HG03432 (cell line): ENCODE results near the gene TBX18.

Experiments used
- ATAC-seq: cut with Tn5 transposase; IDR thresholded peaks from one replicate; pipeline ENCODE4 v1.9.1; 2021; ENCODE audit warnings: mild to moderate bottlenecking, moderate library complexity; ENCODE audit not compliant: unreplicated experiment

The TBX18 gene

DNA sequence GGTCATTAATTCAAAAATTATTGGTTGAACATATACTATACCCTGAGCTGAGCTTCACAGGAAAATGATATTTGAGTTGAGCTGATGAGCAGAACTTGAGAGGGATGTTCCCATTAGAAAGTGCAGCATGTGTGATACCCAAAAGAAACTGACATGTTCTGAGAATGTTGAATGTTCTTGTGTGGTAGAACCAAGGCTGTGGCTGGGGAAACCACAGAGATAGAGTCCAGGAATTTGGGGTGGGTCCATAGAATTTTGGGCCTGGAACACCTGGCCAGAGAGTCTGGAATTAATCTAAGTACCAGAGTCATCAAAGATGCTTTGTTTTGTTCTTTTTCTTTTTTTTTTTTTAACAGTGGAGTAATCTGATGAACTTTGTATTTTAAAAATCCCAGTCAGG, 88.7 kb downstream of the TBX18 start:
- ATAC-seq: no peak

GRCh38 chr6:84674395-84674794, 90.0 kb downstream of the TBX18 start:
- no peak for ATAC-seq

DNA sequence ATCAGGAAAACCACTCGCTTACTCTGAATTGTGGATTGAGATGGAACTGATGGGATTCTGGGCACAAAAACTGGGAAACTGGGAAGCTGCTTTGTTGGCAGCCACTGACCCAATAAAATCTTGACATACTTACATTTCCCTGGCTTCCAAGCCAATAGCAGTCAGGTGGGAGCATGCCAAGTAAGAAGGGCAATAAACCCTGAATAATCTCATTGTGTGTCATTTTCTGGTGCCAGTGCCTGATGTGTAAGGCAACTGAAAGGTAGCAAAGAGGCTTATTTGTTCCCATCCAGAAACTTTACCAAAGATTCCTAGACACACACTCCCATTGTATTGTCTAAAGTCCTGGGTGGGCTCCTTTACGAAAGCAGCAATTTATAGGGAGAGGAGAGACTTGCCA, 93.2 kb downstream of the TBX18 start:
- ATAC-seq: no peak

DNA sequence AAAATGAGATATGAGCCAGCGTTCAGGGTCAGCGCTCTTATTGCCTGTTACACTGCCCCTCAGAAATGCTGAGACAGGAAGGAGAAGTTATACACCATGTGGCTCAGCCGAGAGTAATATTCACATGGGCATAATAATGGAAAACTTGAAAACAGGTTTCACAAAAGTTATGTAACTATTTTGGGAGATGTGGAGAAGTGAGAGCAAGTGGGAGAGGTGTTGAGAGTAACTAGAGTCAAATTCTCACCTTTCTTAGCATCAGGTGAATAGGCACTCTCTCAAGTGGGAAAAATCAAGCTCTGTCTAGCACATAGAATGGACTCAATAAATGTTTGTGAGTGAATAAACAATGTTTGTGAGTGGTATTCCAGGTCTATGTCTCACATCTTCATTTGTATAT, 94.5 kb downstream of the TBX18 start:
- ATAC-seq: no peak

DNA sequence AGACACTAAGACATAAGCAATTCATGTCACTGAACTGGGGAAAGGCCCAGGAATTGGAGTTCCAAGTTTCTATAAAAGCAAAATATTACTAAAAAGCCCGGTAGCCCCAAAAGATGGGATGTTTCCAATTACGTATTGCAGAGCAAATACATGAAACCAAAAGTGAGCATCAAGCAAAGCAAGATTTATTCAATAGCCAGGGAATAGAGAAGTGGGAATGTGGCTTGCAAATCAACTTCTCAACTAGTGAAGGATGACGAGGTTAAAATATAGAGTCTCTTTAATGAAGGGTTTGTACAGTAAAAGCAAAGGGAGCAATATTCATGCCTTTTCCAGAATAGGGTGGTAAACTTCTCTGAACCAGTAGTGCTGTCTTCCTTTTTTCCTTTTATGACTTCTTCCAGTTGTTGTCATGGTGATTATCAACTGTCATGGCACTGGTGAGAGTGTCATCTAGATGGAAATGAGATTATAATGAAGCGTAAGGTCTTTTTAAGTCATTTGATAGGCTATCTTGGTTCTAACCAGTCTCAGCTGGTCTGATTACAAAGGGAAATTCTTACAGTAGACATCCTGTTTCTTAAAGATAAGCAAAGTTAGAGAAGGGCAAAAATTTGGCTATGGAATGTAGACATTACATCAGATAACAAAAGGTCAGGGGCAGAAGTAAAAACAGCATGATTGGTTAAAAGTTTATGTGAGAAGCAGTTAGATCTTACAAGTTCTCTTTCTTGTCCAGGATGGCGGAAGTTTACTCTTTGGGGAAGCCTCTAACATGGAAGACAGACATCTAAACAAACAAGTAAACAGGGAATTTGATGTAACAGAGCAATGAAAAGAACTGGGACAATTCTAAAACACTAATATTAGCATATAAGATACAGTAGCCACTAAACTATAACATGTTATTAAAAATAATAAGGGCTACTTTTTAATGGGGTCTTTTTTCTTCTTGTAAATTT, 96.9 kb downstream of the TBX18 start:
- no peak for ATAC-seq

DNA sequence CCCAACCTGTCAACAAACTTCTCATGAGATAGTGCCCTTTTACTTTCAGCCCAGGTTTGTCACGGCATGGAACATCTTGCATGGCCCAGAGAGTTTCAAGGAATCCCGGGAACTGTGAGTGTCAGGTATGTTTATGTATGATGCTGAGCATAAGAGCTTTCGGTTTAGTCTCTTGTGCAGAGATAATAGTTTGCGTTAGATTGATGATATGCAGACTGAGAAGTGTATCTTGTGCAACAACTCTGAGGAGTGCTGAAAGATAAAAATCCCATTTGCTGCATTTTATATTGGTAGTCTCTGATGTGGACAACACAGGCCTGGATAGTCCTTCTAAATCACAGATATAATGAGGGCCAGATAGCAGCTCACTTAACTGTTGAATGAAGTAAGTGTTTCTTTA, 99.0 kb downstream of the TBX18 start:
- ATAC-seq: no peak

- ATAC-seq: no peak
Observed at GRCh38 chr6:84663866-84664265, 100.5 kb downstream of the TBX18 start.

- ATAC-seq: no peak
Observed at GRCh38 chr6:84657486-84657885, 106.9 kb downstream of the TBX18 start.

DNA sequence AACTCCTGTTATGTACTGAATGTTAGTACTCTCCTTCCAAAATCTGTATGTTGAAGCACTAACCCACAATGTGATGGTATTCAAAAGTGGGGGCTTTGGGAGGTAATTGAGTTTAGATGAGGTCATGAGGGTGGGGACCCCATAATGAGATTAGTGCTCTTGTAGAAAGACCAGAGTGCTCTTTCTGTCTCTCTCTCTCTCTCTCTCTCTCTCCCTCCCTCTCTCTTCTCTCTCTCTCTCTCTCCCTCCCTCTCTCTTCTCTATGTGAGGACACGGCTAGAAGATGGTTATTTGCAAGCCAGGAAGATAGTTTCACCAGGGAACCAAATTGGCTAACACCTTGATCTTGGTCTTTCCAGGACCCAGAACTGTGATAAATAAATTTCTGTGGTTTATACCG, 107.4 kb downstream of the TBX18 start:
- ATAC-seq: no peak

DNA sequence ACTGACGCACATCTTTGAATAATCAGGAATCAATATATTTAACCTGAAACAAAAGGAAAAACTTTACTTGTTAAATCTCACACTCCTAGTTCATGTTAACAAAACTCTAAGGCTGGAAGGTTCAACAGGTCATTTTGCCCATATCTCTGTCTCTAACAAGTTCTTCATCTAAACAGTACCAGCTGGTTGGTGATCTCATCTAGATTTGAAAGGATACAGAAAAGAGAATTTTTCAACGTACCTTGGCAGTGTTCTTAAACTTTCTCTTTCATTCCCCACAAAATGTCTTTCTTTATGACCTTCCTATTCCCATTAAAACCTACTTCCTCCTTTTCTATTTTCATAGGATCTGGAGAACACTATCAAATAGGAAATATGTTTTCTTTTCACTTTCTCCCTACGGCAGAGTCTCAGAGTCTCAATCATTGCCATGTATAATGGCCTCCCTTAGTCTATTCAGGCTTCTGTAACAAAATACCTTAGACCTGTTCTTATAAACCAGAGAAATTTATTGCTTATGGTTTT, 111.3 kb downstream of the TBX18 start:
- no peak for ATAC-seq

DNA sequence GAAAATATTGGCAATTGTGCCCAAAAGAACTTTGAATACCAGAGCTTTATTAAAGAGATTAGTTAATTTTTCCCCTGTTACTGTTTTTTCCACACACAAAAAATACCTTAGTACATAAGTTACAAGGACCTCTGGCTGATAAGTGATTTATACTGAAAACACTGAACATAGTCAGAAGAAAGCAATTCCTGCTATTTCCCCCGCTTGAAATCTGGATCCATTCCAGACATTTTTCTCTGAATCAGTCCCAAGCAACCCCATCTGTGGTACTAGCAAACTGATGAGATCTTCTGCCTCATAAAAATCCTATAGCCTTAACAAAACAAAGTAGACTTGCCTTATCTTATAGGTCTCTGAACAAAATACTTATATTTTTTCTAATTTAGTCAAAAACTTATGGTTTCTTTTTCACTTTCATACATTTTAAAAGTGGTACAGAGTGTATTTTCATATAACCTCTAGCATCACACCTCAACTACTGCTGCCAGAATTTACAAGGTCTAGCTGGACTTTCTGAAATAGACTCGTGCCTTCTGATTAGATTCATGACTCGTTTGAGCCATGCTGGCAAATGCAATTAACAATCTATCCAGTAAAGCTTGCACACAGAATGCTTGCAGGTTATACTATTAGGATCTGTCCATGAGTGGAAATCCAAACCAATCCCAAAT, 111.9 kb downstream of the TBX18 start:
- no peak for ATAC-seq

- no peak for ATAC-seq
Observed at GRCh38 chr6:84651583-84651982, 112.8 kb downstream of the TBX18 start.

DNA sequence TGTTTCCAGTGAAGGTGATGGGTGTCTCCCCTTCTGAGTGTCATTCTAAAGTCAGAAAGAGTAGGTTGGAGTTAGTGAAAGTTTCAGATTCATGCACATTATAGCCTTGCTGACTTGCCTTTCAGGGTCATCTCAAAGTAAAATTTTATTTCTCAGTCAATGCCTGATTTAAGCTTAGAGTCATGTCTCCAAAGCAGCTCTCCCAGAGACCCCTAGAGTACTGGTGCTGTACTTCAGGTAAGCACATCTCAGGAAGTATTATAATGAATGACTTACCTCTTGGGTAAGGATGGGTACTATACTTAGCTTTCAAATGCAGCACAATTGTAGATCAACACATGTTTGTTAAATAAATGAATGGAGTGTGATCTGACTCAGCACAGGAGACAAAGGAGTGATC, 116.0 kb downstream of the TBX18 start:
- no peak for ATAC-seq

GRCh38 chr6:84645563-84646266, 118.7 kb downstream of the TBX18 start:
- no peak for ATAC-seq

GRCh38 chr6:84645000-84645399, 119.4 kb downstream of the TBX18 start:
- ATAC-seq: no peak

GRCh38 chr6:84643778-84644177, 120.6 kb downstream of the TBX18 start:
- no peak for ATAC-seq

GRCh38 chr6:84641076-84641475, 123.3 kb downstream of the TBX18 start:
- no peak for ATAC-seq

- no peak for ATAC-seq
Observed at GRCh38 chr6:84639396-84639795, 125.0 kb downstream of the TBX18 start.

GRCh38 chr6:84638286-84638685, 126.1 kb downstream of the TBX18 start:
- no peak for ATAC-seq
